NCI-H2029 (cell line): ENCODE measurements around the gene TMED10.
A peak's percentile ranks its signal among the peaks of the same experiment; 100 is the strongest.

ENCODE experiments used
- DNase-seq: peaks from one replicate; lab custom pipeline; 2025; lab: John Stamatoyannopoulos, UW

The TMED10 gene

DNA sequence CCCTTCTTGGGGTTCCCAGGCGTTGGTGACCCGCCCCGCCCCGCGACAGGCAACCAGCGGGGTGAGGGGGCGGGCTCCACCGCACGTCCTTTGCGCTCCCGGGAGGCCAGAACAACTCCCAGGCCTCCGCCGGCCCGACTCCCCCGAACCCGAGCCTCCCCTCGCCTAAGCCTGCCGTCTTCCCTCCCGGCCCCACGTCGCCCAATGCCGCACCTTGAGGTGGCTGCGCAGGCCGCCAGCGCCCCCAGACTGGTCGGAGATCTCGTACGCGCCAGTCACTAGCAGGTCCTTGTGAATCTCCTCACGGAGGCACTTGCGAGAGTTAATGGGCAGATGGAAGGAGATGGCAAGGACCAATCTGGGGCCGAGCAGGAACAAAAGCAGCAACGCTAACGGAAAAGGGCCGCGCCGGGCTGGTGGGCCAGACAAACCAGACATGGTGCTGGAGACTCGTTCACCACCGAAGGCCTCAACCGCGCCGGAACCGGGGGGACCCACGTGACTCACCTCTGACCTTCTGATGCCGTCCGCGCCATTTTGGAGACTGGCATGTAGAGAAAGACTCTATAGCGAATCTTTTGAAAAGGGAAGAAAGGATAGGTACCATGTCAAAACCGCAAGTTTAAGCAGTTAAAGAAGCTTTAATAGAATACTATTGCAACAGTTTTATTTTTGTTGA is at the start of gene TMED10:
TMED10 (minus strand) TSS at position 471 of the 679 bp plus-strand sequence; CDS start at position 438, 33 bp downstream.
- peak; percentile 74 for DNase-seq

DNA sequence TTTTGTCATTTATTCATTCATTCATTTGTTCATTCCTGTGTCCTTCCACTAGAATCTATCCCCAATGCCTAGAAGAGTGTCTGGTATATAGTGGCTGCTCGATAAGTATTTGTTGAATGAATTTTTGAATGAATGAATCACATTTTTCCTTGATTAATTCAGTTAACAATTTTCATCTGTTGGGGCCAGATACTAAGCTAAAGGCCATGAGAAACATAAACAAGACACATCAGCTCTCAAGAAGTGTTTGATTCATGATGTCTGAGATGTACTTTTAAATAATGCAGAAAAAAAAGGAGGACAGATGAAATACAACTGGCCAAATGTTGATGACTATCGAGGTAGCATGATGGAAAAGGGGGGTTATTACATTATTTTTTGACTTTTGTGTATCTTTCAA is 48.1 kb upstream of the TMED10 start:
- DNase-seq: no peak

DNA sequence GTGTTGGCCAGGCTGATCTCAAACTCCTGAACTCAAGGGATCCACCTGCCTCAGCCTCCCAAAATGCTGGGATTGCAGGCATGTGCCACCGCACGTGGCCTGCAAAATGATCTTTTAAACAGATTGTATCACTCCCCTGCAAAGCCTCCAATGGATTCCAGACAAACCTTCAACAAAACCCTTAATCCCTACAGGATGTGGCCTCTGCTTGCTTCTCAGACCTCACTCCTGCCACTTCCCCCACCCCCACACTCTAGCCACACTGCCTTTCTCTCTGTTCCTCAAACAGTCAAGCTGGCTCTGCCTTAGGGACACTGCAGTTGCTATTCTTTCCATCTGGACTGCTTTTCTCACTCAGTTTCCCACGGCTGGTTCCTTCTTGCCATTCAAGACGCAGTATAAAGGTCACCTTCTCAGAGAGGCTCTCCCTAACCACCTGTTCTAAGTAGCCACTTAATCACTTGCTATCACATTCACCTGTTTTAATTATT is 47.3 kb upstream of the TMED10 start:
- peak; percentile 32 for DNase-seq

DNA sequence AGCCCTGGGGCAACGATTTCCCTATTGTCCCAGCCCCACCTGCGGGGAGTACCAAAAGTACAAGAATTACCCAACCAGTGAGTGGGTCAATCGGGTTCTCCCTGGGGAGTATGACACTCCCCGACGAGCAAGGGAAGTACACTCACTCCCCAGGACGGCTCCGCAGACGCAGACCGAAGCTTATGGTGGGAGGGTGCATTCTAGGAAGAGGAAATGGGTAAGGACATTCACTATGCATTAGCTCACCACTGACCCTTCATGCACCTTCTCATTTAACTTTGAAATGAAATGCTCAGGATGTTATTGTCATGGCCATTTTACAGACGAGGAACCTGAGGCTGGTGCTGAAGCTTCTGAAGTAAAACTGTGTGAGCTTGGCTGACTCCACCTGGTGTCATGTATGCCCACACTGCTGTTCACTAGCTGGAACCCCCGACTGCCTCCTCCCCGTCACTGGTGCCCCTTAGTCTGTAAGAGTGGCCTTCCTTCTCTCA is 45.8 kb upstream of the TMED10 start:
- no peak for DNase-seq

DNA sequence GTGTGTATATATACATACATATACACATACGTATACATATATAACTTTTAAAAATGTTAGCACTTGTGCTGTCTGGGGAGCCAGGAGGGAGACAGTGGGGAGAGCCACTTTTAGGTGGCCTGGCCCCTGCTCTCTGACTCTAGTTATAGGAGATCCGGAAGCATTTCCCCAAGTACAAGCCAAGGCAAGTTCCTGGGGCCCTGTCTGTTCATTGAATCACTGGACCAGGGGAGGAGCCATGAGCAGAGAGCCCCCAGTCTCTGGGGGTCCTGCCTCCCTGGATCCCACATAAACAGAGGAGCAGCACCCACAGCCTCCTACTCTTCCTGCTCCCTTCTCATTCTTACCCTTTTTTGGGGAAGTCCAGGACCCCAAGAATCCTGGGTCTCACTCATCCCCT is 45.4 kb upstream of the TMED10 start:
- DNase-seq: no peak

DNA sequence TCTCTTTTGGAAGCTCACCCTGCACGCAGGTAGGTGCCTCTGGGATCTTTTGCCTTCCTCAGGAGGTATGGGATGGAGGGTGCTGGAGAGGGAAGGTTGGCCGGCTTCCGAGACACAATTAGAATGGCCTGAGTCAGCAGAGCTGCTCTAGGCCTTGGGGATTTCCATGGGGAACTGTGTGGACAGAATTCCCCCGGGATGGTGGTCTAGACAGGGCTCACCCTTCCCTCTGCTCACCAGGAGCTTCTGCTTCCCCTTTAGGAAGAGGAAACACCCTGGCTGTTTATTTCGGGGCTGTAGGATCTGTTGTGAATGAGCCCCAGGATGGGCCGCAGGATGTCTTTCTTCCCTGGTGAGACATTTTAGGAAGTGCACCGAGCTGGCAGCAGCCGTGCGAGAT is 43.7 kb upstream of the TMED10 start:
- DNase-seq: no peak

DNA sequence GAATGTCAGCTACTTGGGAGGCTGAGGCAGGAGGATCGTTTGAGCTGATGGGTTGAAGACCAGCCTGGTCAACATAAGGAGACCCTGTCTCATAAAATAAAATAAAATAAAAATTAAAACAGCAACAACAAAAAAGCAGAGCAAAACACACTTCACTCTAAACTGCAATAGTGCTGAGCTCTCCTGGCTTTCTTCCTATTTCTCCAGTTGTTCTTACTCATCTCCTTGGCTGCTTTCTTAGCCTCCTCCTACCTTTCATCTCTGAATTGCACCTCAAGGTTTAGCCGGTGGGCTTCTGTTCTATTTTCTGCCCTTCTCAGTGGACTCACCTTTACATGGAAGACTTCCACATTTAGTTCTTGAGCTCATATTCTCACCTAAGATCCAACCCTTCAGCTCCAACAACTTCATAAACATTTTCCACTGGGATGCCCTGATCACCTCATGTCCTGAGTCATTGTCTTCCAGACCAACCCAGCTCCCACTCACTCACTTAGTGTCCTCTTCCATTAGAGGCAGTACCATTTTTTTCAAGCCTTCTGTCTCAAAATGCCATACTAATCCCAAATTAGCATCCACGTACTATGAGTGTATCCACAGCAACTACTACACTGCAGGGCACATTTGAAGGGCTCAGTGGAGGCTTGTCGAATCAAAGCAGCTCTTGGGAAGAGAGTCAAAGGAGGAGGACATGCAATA is 41.2 kb upstream of the TMED10 start:
- DNase-seq: no peak

DNA sequence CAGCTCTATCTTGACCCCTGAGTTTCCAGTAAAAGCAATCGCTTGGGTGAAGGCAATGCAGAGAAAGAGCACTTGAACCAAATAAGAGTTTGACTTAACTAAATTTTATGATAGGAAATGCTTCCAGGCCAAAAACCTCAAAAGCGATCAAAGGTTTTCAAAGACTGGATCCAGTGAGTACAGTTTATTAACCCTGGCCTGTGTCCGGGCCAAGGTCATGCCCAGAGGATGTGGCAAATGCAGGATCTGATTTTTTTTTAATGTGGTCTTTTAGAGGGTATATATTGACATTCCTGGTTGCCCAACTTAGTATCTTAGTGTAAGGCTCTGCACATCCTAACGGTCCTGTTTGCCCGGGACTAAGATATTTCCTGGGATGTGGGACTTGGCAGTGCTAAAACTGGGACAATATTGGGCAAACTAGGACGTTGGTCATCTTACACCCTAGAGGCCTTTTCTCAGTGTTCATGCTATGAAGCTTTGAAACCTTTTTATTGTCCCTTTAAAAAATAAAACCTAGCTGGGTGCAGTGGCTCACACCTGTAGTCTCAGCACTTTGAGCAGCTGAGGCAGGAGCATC is 40.1 kb upstream of the TMED10 start:
- DNase-seq: no peak

DNA sequence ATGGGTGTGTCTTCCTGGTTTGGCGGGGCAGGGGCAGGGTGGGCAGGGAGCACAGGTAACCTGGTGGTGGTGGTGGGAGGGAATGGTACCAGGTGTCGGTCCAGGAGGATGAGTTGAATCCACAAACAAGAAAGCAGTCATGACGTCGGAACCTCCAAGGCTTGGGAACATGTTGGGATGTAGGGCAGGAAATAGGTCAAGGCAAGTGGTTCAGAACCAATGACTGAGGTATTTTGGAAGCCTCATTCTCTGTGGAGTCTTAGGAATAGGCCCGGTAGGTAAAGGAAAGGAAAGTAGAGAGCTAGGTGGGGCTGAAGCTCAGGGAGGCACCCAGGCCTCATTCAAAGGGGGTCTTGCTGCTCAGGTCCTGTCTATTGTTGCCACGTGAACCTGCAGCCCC is 39.1 kb upstream of the TMED10 start:
- no peak for DNase-seq

DNA sequence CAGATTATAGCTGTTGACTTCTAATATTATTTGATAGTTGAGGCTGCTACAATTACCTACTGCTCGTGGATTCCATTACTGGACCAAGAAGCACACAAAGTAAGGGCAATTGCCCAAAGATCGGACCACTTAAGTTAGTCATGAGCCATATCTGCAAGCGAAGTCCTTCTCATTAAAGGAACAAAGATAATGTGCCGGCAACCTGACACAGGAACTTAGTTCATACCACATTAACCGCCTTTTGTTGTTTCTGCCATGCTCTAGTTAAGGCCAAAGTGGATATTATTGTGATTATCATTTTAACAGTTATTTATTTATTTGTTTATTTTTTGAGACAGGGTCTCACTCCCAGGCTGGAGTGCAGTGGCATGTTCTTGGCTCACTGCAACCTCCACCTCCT is 38.1 kb upstream of the TMED10 start:
- no peak for DNase-seq

DNA sequence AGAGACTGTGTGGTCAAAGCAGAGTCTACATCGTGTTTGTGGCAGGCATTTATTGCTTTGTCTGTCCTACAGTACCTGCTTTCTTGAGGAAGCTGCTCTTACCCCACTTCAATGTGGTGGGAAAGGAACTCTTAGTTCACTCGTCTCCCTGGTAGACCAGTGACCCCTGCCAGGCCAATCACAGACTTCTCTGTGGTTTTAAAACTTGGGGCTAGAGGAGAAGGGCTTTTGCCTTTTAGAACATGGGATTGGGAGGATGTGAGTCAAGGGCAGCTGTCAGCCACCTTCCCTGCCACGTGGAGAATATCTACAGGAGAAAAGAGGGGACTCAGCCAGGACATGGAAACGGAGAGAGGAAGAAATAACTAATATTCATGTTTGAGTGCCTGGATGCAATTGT is 36.8 kb upstream of the TMED10 start:
- DNase-seq: no peak

DNA sequence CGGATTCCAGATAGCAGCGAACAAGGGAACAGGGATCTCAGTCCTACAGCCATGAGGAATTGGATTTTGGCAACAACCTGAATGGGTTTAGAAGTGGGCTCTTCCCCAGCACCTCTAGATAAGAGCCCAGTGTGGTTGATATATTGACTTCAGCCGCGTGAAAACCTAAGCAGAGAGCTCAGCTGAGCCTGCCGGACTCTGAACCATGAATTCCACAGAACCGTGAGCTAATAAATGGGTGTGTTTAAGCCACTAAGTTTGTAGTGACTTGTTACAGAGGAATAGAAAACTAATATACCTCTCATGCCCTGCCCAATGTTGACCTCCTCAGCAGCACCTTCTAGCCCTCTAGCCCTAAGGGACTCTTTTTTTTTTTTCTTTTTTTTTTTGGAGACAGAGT is 32.4 kb upstream of the TMED10 start:
- DNase-seq: no peak

DNA sequence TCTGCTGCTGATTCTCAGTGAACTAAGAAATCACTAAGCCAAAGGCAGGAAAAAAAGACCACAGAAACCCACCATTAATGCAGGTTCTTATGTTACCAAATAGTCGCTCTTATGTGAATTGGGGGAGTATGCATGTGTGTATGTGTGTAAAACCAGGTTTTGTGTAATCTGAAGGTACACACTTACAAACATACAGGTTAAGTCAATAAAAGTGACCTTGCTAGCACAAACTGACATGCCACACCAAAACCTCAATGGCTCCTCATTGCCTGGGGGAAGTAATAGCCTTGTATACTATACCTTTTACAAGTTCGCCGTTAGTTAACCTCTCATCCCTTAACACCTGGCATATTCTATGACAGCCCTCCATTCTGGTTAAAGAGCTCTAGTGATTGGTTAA is 29.8 kb upstream of the TMED10 start:
- no peak for DNase-seq

DNA sequence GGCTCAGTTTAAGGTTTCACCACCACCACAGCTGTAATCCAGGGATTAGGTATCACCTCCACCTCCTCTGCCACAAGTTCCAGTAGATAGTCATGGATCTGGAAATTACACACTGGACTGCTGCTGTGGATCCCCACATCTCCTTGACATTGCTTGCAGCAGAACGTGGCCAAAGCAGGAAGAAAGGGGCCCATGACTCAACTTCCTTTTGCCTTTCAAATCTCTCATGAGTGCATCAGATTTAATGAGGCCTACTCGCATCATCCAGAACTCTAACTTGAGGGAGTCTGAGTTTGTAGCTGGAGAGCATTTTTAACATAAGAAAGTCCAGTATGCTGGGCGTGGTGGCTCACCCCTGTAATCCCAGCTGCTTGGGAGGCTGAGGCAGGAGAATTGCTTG is 29.2 kb upstream of the TMED10 start:
- no peak for DNase-seq

DNA sequence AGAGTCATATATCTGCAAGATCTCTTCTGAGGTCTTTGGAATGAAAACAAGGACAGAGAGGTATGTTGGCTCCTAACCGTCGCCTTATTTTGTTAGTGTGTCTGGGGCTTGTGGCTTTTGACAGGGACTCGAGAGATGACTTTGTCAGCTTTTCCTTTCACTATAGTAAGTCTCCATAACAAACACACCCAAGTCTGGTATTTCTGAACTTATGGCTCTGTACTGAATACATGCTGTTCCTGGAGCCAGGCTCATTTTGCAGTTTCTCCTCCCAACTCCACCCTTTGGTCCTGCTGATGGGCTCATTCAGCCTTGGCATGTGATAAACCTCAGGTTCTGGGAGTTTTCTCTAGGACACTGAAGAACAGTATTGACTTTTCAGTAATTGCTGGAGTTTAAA is 27.7 kb upstream of the TMED10 start:
- DNase-seq: no peak

DNA sequence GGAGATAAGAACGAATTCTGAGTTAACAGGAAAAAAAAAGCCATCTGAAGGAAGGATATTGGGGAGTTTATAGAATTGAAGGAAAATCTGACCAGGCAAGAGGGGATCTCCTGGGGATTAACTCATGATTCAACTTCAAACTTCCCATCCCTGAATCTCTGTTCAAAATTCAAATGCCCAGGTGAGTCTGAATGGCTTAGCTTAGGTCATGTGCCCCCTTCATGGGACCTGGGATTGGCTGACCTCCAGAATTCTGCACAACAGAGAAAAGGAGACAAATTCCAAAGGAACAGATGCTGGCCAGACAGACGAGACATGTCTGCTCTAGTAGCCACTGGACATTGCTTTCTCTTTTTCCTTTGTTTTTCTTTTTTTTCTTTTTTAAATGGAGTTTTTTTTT is 26.2 kb upstream of the TMED10 start:
- DNase-seq: no peak

DNA sequence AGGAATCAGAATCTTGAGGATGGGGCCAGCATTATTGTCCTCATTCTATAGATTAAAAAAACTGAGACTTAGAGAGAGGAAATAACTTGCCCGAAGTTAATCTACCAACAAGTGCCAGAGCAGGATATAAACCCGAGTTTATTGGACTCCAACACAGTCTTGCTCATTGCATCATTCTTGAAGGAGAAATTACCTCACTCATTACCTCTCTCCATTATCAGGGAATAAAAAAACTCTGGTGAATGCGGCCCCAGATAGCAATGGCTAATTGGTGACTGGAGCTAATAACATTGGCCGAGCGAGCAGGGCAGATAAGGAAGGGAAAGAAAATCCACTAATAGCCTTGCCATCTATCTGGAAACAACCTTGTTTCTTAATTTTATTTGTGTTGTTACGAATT is 24.7 kb upstream of the TMED10 start:
- DNase-seq: no peak

DNA sequence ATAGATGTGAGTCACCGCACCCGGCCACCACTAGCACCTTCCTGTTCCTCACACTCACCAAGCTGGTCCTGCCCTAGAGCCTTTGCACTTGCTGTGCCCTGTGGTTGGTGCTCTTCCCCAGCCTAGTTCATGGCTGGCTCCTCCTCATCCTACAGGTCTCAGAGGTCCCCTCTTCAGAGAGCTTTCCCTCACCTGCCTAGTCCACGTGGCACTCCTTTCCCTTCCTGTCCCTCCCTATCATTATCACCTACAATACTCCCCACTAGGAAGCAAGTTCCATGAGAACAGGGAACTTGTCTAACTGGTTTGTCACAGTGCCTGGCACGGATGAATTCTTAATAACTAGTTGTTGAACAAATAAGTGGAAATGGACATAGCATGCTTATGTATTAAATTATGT is 24.0 kb upstream of the TMED10 start:
- DNase-seq: peak; percentile 25

DNA sequence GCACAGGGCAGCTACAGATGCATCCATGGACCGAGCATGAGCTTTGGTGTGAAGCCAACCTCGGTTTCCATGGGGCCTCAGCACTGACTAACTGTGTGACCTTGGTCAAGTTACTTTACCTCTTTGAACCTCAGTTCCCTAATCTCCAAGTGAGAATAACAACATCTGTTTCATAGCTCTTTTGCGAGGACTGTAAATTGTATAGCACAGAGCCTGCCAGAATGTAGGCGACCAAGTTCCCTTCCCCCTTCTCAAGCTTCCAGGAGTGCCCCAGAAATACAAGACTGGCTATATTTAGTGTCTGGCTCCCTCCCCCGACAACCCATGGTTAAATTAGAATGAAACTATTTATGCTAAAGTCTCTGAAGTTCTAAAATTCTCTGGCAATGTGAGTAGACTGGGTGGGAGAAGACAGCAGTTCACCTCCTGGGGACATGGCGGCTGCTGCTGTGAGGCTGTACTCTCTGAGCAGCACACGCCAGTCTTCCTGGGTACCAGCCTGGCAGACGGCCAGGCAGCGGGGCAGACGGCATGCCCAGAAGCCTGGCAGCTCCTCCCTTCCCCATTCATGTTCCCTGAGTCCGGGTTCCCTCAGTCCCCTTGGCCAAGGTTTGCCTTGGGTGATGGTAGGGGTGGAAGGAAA is 22.0 kb upstream of the TMED10 start:
- DNase-seq: no peak

DNA sequence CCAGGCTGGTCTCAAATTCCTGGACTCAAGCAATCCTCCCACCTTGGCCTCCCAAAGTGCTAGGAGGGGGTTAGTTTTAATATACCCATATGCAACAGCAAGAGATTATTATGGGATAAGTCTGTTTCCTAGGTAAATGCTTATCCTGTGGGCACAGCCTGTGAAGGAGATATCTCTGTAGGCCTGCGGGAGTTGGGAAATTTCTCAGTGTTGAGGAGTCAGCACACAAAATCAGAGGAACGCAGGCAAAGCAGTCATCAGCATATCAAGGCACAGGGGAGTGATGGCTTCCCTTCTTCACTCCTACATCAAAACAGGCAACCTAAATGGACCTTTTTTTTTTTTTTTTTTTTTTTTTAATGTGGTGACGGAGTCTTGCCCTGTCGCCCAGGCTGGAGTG is 20.9 kb upstream of the TMED10 start:
- DNase-seq: no peak

DNA sequence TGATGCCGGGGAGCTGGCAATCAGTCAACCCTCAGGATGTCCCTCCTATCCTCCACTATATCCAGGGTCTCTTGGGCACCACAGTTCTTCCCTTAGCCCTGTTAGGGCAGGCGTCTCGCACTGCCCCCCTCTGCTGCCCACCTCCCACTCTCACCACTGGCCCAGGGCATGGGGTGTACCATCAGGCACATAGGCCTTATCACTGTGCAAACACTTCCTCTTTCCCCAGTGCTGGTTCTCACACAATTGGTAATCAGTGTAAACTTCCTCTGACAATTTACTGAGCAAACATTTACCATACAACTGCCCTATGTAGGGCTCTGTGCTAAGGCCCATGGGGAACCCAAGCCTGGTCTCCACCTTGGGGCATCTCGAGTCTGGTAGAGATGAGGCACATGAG is 20.1 kb upstream of the TMED10 start:
- no peak for DNase-seq

DNA sequence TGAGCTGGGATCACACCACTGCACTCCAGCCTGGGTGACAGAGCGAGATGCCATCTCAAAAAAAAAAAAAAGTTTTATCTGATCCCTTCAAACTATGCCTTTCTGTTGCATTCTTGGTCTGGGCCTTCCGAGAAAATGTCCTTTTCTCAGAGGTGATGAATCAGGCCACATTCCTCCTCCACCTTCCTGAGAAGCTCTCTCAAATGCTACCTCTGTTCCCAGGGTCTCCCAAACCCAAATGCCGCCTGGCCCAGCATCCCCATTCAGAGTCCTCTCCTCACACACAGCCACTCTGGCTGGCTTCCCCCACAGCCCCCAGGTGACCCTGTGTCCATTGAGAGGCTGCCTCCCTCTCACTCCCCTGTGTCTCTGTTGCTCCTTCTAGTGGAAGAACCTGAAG is 19.7 kb upstream of the TMED10 start:
- DNase-seq: no peak

DNA sequence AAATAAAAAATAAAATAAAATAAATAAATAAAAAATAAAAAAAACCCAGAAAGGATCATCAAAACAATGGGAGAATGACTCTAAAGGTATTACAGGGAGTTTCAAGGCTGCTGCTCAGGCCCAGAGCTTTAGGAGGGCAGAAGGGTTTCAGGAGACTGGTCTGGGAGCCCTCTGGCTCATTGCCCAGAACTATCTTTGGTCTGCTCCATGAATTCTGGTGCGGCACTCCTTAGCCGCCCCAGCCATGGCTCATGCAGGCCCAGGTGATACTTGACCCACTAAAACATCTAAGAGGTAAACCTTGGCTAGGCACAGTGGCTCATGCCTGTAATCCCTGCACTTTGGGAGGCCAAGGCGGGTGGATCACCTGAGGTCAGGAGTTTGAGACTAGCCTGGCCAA is 14.7 kb upstream of the TMED10 start:
- peak; percentile 5 for DNase-seq
